ENCODE results near the gene NAA50. TPM values are rescaled to one million over a fixed set of nuclear protein-coding genes. Genes with fewer than 3 reads are reported as not detected.

The NAA50 gene
- total and polyA plus RNA-seq, 10 of the 15 experiments (the other 5 are each of a cell fraction or from before 2014, with no cell fraction given): 31.7 to 205 (median 110) TPM

GRCh38 chr3:113719758-113720157, 26.3 kb downstream of the NAA50 start (continued):
- TF ChIP-seq TCF7 (IDR thresholded peaks at IDR 0.05; ENCODE audit: borderline replicate concordance) (no peak), JUNB (IDR thresholded peaks at IDR 0.05) (no peak), MLLT1 (IDR thresholded peaks at IDR 0.05) (no peak), ZNF217 (IDR thresholded peaks at IDR 0.05) (no peak)

- peaks cover 2 to 15% of the 10 kb centered on the region in 2 experiments; a peak in 2 of 4 replicates for H3K36me3 ChIP-seq (ENCODE audit: control insufficient read depth in 2 of 2, insufficient read depth in 2 of 2, low read length in 1 of 2)
- no peaks in the 10 kb centered on the region for H3K27me3 ChIP-seq (replicated peaks in 1 of 2; ENCODE audit: control insufficient read depth in 2 of 2, insufficient read depth in 2 of 2, low read length in 1 of 2)
- 91% methylated on average over 1 of the region's 1 CpG for WGBS (ENCODE audit: insufficient coverage, insufficient replicate concordance, low lambda C conversion rate, missing lambda C conversion rate)
- no peak overlapping the region for H3K27ac ChIP-seq (ENCODE audit: control insufficient read depth, insufficient read depth)
- SMC1A ChIA-PET (ENCODE audit: uncharacterized antibody, unreplicated experiment): interaction anchor here (1.2 kb wide), 2 partner anchors 22 to 142 kb away, joined by 3 to 4 read pairs; no protein-coding TSS in a partner anchor
- CTCF ChIA-PET: interaction anchor here (1.2 kb wide), 1 partner anchor 20 kb away, joined by 5 read pairs; no protein-coding TSS in a partner anchor
- no peak overlapping the region for H3K9ac ChIP-seq (ENCODE audit: control insufficient read depth, insufficient read depth, low read length)
- no peaks in the 10 kb centered on the region for H3K4me1 ChIP-seq (ENCODE audit: control insufficient read depth, insufficient read depth, low read length)
- no peak for ATAC-seq
- RAD21 ChIA-PET (ENCODE audit: unreplicated experiment): interaction anchor here (1.1 kb wide), 1 partner anchor 17 kb away, joined by 3 read pairs; no protein-coding TSS in a partner anchor
- no peak overlapping the region for H3K4me2 ChIP-seq (ENCODE audit: control insufficient read depth, insufficient read depth)
- no peak for FAIRE-seq
- intact Hi-C loops (cut with micrococcal nuclease; ENCODE audit: unreplicated experiment): no loop called here
- POLR2A ChIA-PET: no interaction called here
- in situ Hi-C loops (cut with MboI): no loop called here
- H2AFZ ChIP-seq (ENCODE audit: control insufficient read depth, low read depth, low read length): no peak overlapping the region
- no peaks in the 10 kb centered on the region for H4K20me1 ChIP-seq (ENCODE audit: control insufficient read depth, insufficient read depth)
- peaks cover under 1% of the 10 kb centered on the region; the same call in 1 of the 2 replicates for H3K79me2 ChIP-seq (ENCODE audit: control insufficient read depth, insufficient read depth, low read length)
- DNase-seq (ENCODE audit: low read depth, low spot score): no peak
- TSS peak; percentile 24 for BruUV-seq (replicated peaks)
- no peak overlapping the region for H3K4me3 ChIP-seq
- no peaks in the 10 kb centered on the region for H3K9me3 ChIP-seq (replicated peaks; ENCODE audit: control insufficient read depth, insufficient read depth, low read length)
- TF ChIP-seq FOXM1 (IDR thresholded peaks at IDR 0.05; ENCODE audit: low read depth, low read length) (no peak), CEBPZ (IDR thresholded peaks at IDR 0.05; ENCODE audit: low read depth, low read length) (no peak), RBBP5 (conservative IDR thresholded peaks at IDR 0.05) (no peak), ZNF687 (IDR thresholded peaks at IDR 0.05) (no peak), ZNF622 (IDR thresholded peaks at IDR 0.05) (no peak), ZNF274 (IDR thresholded peaks at IDR 0.05; ENCODE audit: insufficient read depth, insufficient read length) (no peak), TCF12 (IDR thresholded peaks at IDR 0.05; ENCODE audit: low read depth, low read length) (no peak), EGR1 (IDR thresholded peaks at IDR 0.05; ENCODE audit: borderline replicate concordance in 1 of 2, low read depth in 2 of 2, low read length in 2 of 2) (no peak), ZNF207 (IDR thresholded peaks at IDR 0.05; ENCODE audit: borderline replicate concordance) (no peak), ESRRA (IDR thresholded peaks at IDR 0.05; ENCODE audit: low read length) (no peak)
Observed at GRCh38 chr3:113719294-113719693, 26.8 kb downstream of the NAA50 start.

Data from GM12878 (cell line).